Measurements from ENCODE around the gene TBL1X. TPM values are rescaled to one million over a fixed set of nuclear protein-coding genes. Genes with fewer than 3 reads are reported as not detected.

TBL1X gene
- total RNA-seq, 1 donor from 2014 or later: 6.5 TPM

DNA sequence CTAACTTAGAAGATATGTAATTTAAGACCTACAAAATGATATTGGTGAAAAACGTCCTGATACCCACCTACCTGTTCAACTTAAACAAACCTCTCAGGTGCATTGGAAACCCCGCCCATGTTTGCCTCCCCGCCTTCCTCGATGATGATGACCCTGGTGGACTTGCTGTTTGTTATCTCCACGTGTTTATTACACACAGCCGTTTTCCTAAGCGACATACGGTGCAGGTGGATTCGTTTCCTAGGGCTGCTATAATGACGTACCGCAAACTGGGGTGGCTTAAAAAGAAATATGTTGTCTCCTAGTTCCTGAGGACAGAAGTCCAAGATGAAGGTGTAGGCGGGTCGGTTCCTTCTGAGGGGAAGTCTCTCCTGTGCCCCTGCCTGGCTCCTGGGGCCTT, 190.1 kb downstream of the TBL1X start:
- Mint-ChIP-seq H3K36me3 (ENCODE audit: unreplicated experiment) (no peaks in the 10 kb centered on the region), H3K27me3 (ENCODE audit: unreplicated experiment) (peaks cover 3% of the 10 kb centered on the region), H3K27ac (ENCODE audit: unreplicated experiment) (no peak overlapping the region), H3K4me1 (ENCODE audit: low read depth, unreplicated experiment) (no peaks in the 10 kb centered on the region), H3K9me3 (ENCODE audit: unreplicated experiment) (no peaks in the 10 kb centered on the region), H3K4me3 (ENCODE audit: unreplicated experiment) (no peak overlapping the region)
- DNase-seq: no peak
- TF ChIP-seq, protein P1, sequence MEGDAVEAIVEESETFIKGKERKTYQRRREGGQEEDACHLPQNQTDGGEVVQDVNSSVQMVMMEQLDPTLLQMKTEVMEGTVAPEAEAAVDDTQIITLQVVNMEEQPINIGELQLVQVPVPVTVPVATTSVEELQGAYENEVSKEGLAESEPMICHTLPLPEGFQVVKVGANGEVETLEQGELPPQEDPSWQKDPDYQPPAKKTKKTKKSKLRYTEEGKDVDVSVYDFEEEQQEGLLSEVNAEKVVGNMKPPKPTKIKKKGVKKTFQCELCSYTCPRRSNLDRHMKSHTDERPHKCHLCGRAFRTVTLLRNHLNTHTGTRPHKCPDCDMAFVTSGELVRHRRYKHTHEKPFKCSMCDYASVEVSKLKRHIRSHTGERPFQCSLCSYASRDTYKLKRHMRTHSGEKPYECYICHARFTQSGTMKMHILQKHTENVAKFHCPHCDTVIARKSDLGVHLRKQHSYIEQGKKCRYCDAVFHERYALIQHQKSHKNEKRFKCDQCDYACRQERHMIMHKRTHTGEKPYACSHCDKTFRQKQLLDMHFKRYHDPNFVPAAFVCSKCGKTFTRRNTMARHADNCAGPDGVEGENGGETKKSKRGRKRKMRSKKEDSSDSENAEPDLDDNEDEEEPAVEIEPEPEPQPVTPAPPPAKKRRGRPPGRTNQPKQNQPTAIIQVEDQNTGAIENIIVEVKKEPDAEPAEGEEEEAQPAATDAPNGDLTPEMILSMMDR (IDR thresholded peaks at IDR 0.05; ENCODE audit: partially characterized antibody, unreplicated experiment): no peak

DNA sequence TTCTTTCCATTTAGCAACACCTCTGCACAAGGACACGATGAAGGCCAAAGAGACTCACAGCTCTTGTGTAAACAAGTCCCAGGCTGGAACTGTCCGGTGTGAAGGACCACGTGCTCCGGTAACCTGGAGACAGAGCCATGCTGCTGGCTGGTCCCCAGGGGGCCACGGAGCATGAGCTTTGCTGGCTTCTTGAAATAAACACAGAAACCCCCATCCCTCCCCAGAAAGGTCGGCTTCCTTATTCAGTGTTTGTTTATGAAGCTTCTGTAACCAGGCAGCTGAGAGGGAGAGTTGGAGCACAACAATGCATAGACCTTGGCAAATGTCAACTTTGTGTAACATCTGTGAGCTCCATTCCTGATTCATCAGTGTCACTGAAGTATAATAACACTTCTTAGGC, 191.4 kb downstream of the TBL1X start:
- Mint-ChIP-seq H3K4me1 (ENCODE audit: low read depth, unreplicated experiment) (no peaks in the 10 kb centered on the region), H3K9me3 (ENCODE audit: unreplicated experiment) (no peaks in the 10 kb centered on the region), H3K36me3 (ENCODE audit: unreplicated experiment) (no peaks in the 10 kb centered on the region), H3K4me3 (ENCODE audit: unreplicated experiment) (no peak overlapping the region), H3K27ac (ENCODE audit: unreplicated experiment) (no peak overlapping the region), H3K27me3 (ENCODE audit: unreplicated experiment) (peaks cover 3% of the 10 kb centered on the region)
- TF ChIP-seq, protein P1 (IDR thresholded peaks at IDR 0.05; ENCODE audit: partially characterized antibody, unreplicated experiment): no peak
- DNase-seq: no peak

DNA sequence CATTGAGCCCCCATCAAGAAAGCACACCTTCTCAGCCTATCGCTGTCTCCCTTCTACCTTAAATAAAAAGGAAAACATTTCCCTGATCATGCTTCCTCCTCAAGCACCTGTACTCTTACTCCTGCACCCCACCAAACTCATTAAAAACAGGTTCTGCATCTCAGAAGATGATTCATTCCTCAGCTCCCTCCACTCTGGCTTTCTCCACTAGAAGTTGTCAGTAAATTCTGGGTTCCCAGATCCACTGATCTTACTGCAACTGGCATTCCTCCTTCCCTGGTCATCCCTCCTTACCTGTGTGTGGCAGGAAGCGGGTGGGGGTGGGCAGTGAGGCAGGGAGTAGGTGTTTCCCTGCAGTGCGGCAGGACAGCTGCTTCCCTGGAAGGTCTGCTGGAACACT, 192.0 kb downstream of the TBL1X start:
- TF ChIP-seq, protein P1 (IDR thresholded peaks at IDR 0.05; ENCODE audit: partially characterized antibody, unreplicated experiment): no peak
- Mint-ChIP-seq H3K4me1 (ENCODE audit: low read depth, unreplicated experiment) (no peaks in the 10 kb centered on the region), H3K27ac (ENCODE audit: unreplicated experiment) (no peak overlapping the region), H3K9me3 (ENCODE audit: unreplicated experiment) (no peaks in the 10 kb centered on the region), H3K27me3 (ENCODE audit: unreplicated experiment) (peaks cover 3% of the 10 kb centered on the region), H3K4me3 (ENCODE audit: unreplicated experiment) (no peak overlapping the region), H3K36me3 (ENCODE audit: unreplicated experiment) (no peaks in the 10 kb centered on the region)
- no peak for DNase-seq

DNA sequence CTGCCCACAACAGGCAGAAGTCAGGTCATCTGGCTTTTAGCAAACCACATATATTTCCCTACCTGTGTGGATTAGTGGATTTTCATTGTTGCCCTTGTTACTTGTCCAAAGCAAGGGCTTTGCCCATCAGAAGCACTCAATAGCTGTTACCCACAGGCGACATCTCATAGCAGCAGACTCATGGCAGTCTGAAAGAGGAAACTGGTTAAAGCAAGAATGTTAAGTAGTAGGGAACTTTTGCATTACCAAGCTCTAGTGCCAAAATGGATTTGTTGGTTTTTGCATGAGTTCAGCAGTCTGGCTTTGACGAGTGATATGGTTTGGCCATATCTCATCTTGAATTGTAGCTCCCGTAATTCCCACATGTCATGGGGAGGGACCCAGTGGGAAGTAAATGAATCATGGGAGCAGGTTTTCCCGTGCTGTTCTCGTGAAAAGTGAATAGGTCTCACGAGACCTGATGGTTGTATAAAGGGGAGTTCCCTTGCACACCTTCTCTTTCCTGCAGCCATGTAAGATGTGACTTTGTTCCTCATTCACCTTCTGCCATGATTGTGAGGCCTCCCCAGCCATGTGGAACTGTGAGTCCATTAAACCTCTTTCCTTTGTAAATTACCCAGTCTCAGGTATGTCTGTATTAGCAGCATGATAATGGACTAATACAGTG, 192.9 kb downstream of the TBL1X start:
- Mint-ChIP-seq H3K27ac (ENCODE audit: unreplicated experiment) (no peak overlapping the region), H3K36me3 (ENCODE audit: unreplicated experiment) (no peaks in the 10 kb centered on the region), H3K4me1 (ENCODE audit: low read depth, unreplicated experiment) (no peaks in the 10 kb centered on the region), H3K9me3 (ENCODE audit: unreplicated experiment) (no peaks in the 10 kb centered on the region), H3K4me3 (ENCODE audit: unreplicated experiment) (no peak overlapping the region), H3K27me3 (ENCODE audit: unreplicated experiment) (peaks cover 3% of the 10 kb centered on the region)
- TF ChIP-seq, protein P1 (IDR thresholded peaks at IDR 0.05; ENCODE audit: partially characterized antibody, unreplicated experiment): no peak
- no peak for DNase-seq

DNA sequence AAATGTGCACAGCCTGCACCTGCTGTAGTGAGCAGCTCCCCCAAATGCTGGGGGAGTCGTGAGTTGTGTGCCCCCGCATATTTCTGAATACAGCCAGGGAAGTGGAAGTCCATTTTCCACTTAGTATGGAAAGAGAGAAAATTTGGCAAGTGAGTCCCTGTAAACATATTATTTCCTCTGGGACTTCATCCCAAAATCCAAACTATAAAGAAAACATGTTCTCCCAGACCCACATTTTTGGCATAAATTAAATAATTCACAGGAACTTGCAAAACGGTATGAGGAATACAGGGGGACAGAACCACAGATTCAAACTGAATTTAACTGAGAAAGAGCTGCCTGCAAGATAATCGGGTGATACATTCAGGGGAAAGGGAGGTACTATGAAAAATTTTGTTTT, 193.6 kb downstream of the TBL1X start:
- no peaks in the 10 kb centered on the region for H3K36me3 Mint-ChIP-seq (ENCODE audit: unreplicated experiment)
- no peak overlapping the region for H3K27ac Mint-ChIP-seq (ENCODE audit: unreplicated experiment)
- no peaks in the 10 kb centered on the region for H3K4me1 Mint-ChIP-seq (ENCODE audit: low read depth, unreplicated experiment)
- TF ChIP-seq, protein P1 (IDR thresholded peaks at IDR 0.05; ENCODE audit: partially characterized antibody, unreplicated experiment): no peak
- DNase-seq: no peak
- H3K4me3 Mint-ChIP-seq (ENCODE audit: unreplicated experiment): no peak overlapping the region
- H3K9me3 Mint-ChIP-seq (ENCODE audit: unreplicated experiment): no peaks in the 10 kb centered on the region
- peaks cover 3% of the 10 kb centered on the region for H3K27me3 Mint-ChIP-seq (ENCODE audit: unreplicated experiment)
